HL-60 (cell line): Measurements from ENCODE around the gene CKAP2L.

Source experiments
- DNase-seq, 2 experiments: peaks; one replicate each; pipeline ENCODE4 v3.0.0-alpha.2; 2010 to 2020; ENCODE audit warnings: low read depth in 1 of 2, low spot score in 1 of 2
- H3K27ac ChIP-seq: fragments of 250-450 bp; sonication (Bioruptor Pico); replicated peaks from 2 replicates; pipeline ENCODE4 v1.5.1; 2020; ENCODE audit warnings: mild to moderate bottlenecking, moderate library complexity
- H3K27me3 ChIP-seq: fragments of 250-450 bp; sonication (Bioruptor Pico); 2 replicates; pipeline ENCODE4 v1.5.1; 2021; ENCODE audit warnings: mild to moderate bottlenecking, moderate library complexity; ENCODE audit not compliant: insufficient read depth, poor library complexity, severe bottlenecking
- H3K4me3 ChIP-seq: replicated peaks from 2 replicates; pipeline ENCODE4 v1.5.1; 2011; ENCODE audit warnings: mild to moderate bottlenecking, control low read depth, low read length; ENCODE audit not compliant: insufficient read depth
- CTCF ChIP-seq: IDR thresholded peaks from one replicate; pipeline ENCODE4 v1.5.1; 2011; ENCODE audit warnings: low read length, control low read depth, inconsistent platforms; ENCODE audit not compliant: insufficient read depth
- GABPA ChIP-seq: IDR thresholded peaks from 2 replicates; pipeline ENCODE4 v1.6.1; 2012; ENCODE audit warnings: low read depth
- POLR2AphosphoS5 ChIP-seq: IDR thresholded peaks from 2 replicates; pipeline ENCODE4 v1.6.1; 2012; ENCODE audit warnings: low read depth
- SPI1 ChIP-seq: IDR thresholded peaks from 2 replicates; pipeline ENCODE4 v1.6.1; 2012; ENCODE audit warnings: low read depth, mild to moderate bottlenecking, borderline replicate concordance
- TF ChIP-seq, protein P1 (sequence below): IDR thresholded peaks from 2 replicates; pipeline ENCODE4 v1.6.1; 2012; ENCODE audit warnings: low read depth; ENCODE audit not compliant: insufficient replicate concordance

The CKAP2L gene

DNA sequence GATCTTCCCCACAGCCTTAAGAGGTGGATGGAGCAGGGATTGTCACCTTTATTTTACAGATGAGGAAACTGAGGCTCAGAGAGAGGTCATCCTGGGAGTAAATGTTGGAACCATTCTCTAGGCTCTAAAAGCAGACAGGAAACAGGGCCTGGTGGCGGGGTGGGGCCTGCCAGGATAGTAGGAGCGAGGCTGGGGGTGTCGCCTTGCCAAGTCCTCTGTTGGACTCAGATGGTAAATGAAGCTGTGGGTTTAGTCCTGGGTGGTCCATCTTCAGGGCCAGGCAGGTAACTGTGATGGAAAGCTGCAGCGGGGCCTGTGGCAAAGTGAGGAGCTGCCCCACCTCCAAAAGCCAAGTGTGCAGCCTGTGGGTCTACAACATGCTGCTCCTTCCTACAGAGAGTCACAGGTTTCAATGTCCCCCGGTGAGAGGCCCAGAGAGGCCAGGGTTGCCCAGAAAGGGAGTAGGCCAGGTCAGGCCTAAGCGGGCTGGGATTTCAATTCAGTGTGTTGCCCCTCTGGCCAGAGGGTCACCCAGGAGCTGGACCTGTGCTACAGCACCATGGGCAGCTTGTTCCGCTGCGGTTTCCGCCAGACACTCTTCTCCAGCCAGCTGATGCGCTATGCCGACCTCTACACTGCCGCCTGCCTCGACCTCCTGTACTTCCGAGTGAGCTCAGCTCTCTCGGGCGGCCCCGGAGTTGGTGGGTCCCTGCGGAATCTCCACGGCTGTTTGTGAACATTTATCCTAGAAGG is 37.0 kb downstream of the CKAP2L start:
- Histone ChIP-seq H3K4me3 (no peak overlapping the region), H3K27me3 (no peaks in the 10 kb centered on the region), H3K27ac (no peak overlapping the region)
- DNase-seq, result no peak
- TF ChIP-seq CTCF, result no peak
- TF ChIP-seq SPI1, result no peak
- no peak for TF ChIP-seq GABPA
- TF ChIP-seq POLR2AphosphoS5, result no peak
- TF ChIP-seq, protein P1, sequence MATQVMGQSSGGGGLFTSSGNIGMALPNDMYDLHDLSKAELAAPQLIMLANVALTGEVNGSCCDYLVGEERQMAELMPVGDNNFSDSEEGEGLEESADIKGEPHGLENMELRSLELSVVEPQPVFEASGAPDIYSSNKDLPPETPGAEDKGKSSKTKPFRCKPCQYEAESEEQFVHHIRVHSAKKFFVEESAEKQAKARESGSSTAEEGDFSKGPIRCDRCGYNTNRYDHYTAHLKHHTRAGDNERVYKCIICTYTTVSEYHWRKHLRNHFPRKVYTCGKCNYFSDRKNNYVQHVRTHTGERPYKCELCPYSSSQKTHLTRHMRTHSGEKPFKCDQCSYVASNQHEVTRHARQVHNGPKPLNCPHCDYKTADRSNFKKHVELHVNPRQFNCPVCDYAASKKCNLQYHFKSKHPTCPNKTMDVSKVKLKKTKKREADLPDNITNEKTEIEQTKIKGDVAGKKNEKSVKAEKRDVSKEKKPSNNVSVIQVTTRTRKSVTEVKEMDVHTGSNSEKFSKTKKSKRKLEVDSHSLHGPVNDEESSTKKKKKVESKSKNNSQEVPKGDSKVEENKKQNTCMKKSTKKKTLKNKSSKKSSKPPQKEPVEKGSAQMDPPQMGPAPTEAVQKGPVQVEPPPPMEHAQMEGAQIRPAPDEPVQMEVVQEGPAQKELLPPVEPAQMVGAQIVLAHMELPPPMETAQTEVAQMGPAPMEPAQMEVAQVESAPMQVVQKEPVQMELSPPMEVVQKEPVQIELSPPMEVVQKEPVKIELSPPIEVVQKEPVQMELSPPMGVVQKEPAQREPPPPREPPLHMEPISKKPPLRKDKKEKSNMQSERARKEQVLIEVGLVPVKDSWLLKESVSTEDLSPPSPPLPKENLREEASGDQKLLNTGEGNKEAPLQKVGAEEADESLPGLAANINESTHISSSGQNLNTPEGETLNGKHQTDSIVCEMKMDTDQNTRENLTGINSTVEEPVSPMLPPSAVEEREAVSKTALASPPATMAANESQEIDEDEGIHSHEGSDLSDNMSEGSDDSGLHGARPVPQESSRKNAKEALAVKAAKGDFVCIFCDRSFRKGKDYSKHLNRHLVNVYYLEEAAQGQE, result no peak

- TF ChIP-seq CTCF (peak; percentile 88), SPI1 (peak; percentile 83; the same call in 1 of the 2 replicates), POLR2AphosphoS5 (no peak), GABPA (no peak)
- TF ChIP-seq, protein P1, result no peak
- DNase-seq, result peak; percentile 96
- H3K27me3 ChIP-seq, result no peaks in the 10 kb centered on the region
- H3K27ac ChIP-seq, result no peak overlapping the region
- no peak overlapping the region for H3K4me3 ChIP-seq
These were observed 37.8 kb downstream of the CKAP2L start for GRCh38 chr2:112726487-112727190.

- Histone ChIP-seq H3K4me3 (no peak overlapping the region), H3K27ac (no peak overlapping the region), H3K27me3 (no peaks in the 10 kb centered on the region)
- TF ChIP-seq POLR2AphosphoS5, result no peak
- TF ChIP-seq CTCF, result no peak
- TF ChIP-seq, protein P1, result no peak
- no peak for TF ChIP-seq SPI1
- TF ChIP-seq GABPA, result no peak
- no peak for DNase-seq
These were observed 38.6 kb downstream of the CKAP2L start for GRCh38 chr2:112725545-112726457.
